Spinal cord (tissue), 10 donors: ENCODE results near the gene SLBP. TPM values are rescaled to one million over a fixed set of nuclear protein-coding genes. Genes with fewer than 3 reads are reported as not detected.

ENCODE experiments used
- DNase-seq, 6 donors: peaks; one replicate each; pipeline versions ENCODE4 v3.0.0 to v3.0.0-alpha.2; 2013 to 2015; ENCODE audit warnings: low spot score in 6 of 6, low read depth in 4 of 6
- H3K27ac ChIP-seq: one replicate; pipeline ENCODE4 v1.5.1; 2013; ENCODE audit warnings: low read depth, low read length, control low read depth
- H3K27me3 ChIP-seq: one replicate; pipeline ENCODE4 v1.6.1; 2013; ENCODE audit warnings: low read length; ENCODE audit not compliant: control insufficient read depth, insufficient read depth
- H3K36me3 ChIP-seq: one replicate; pipeline ENCODE4 v1.6.1; 2013; ENCODE audit warnings: low read length; ENCODE audit not compliant: control insufficient read depth, insufficient read depth
- H3K4me1 ChIP-seq: one replicate; pipeline ENCODE4 v1.6.1; 2013; ENCODE audit warnings: low read length; ENCODE audit not compliant: control insufficient read depth, insufficient read depth
- H3K4me3 ChIP-seq: one replicate; pipeline ENCODE4 v1.5.1; 2013; ENCODE audit warnings: low read depth, low read length, control low read depth
- H3K9me3 ChIP-seq: one replicate; pipeline ENCODE4 v1.6.1; 2013; ENCODE audit warnings: low read length; ENCODE audit not compliant: control insufficient read depth, insufficient read depth
- WGBS: methylation state at CpG from one replicate; pipeline ENCODE4 v1.1.5; 2013; ENCODE audit warnings: missing lambda C conversion rate; ENCODE audit not compliant: insufficient coverage; 5-methylcytosine and 5-hydroxymethylcytosine counted together
- polyA plus RNA-seq, 2 donors: library from polyadenylated mRNA; unstranded; fragments of 120-200 nt; gene quantifications; one replicate each; pipeline ENCODE4 v1.2.1, GENCODE V29; 2013; ENCODE audit not compliant: insufficient read length in 2 of 2
- total RNA-seq, 2 donors: library from RNA; depleted of rRNA in 1 of 2; stranded (reverse); fragments of 120-200 nt in 1 of 2; fragments of >200 nt in 1 of 2; gene quantifications; one replicate each; pipeline versions ENCODE4 v1.2.3 to v1.2.4, GENCODE V29; 2013 to 2014
- donor health status: healthy.

Gene SLBP
- total and polyA plus RNA-seq, 4 donors, result 37.0 to 59.9 (median 56.4) TPM

- peaks cover 74% of the 10 kb centered on the region for H3K36me3 ChIP-seq
These were observed 18.5 kb upstream of the SLBP start for GRCh38 chr4:1730532-1731135.

GRCh38 chr4:1728061-1728980 lies 16.2 kb upstream of the SLBP start:
- no peaks in the 10 kb centered on the region for H3K27me3 ChIP-seq
- no peak for DNase-seq
- no peaks in the 10 kb centered on the region for H3K9me3 ChIP-seq
- WGBS, result 89% methylated on average over 28 of the region's 31 CpGs
- H3K36me3 ChIP-seq, result peaks cover 71% of the 10 kb centered on the region
- no peak overlapping the region for H3K4me3 ChIP-seq
- no peak overlapping the region for H3K27ac ChIP-seq
- peaks cover 24% of the 10 kb centered on the region for H3K4me1 ChIP-seq

More at GRCh38 chr4:1730532-1731135, 18.5 kb upstream of the SLBP start:
- DNase-seq, result no peak
- H3K9me3 ChIP-seq, result no peaks in the 10 kb centered on the region
- H3K27me3 ChIP-seq, result no peaks in the 10 kb centered on the region
- H3K4me1 ChIP-seq, result peaks cover 24% of the 10 kb centered on the region
- H3K4me3 ChIP-seq, result no peak overlapping the region
- H3K27ac ChIP-seq, result no peak overlapping the region
- WGBS, result 98% methylated on average over 13 of the region's 16 CpGs

GRCh38 chr4:1727117-1728031 lies 15.3 kb upstream of the SLBP start:
- Histone ChIP-seq H3K9me3 (no peaks in the 10 kb centered on the region), H3K27ac (no peak overlapping the region), H3K27me3 (no peaks in the 10 kb centered on the region), H3K4me3 (no peak overlapping the region), H3K4me1 (peaks cover 32% of the 10 kb centered on the region), H3K36me3 (peaks cover 67% of the 10 kb centered on the region)
- WGBS, result 92% methylated on average over 17 of the region's 18 CpGs
- DNase-seq, result no peak

- Histone ChIP-seq H3K36me3 (peaks cover 67% of the 10 kb centered on the region), H3K9me3 (no peaks in the 10 kb centered on the region), H3K4me1 (peaks cover 42% of the 10 kb centered on the region), H3K27ac (no peak overlapping the region), H3K4me3 (no peak overlapping the region), H3K27me3 (no peaks in the 10 kb centered on the region)
- peak in 5 of 6 donors; percentile 74 to 97 (median 83) for DNase-seq
- WGBS, result 52% methylated on average over 12 of the region's 17 CpGs
These were observed 14.2 kb upstream of the SLBP start for GRCh38 chr4:1726146-1726934.

- no peak for DNase-seq
- Histone ChIP-seq H3K27me3 (no peaks in the 10 kb centered on the region), H3K36me3 (peaks cover 59% of the 10 kb centered on the region), H3K27ac (no peak overlapping the region), H3K9me3 (no peaks in the 10 kb centered on the region), H3K4me1 (peaks cover 42% of the 10 kb centered on the region), H3K4me3 (no peak overlapping the region)
- 92% methylated on average over 8 of the region's 10 CpGs for WGBS
These were observed 13.4 kb upstream of the SLBP start for GRCh38 chr4:1725521-1725920.

GRCh38 chr4:1723131-1723801 lies 11.1 kb upstream of the SLBP start:
- Histone ChIP-seq H3K4me3 (no peak overlapping the region), H3K36me3 (peaks cover 58% of the 10 kb centered on the region), H3K4me1 (peaks cover 51% of the 10 kb centered on the region), H3K9me3 (no peaks in the 10 kb centered on the region), H3K27me3 (no peaks in the 10 kb centered on the region), H3K27ac (no peak overlapping the region)
- DNase-seq, result no peak
- WGBS, result 89% methylated on average over 12 of the region's 12 CpGs

GRCh38 chr4:1722551-1723118 lies 10.5 kb upstream of the SLBP start:
- Histone ChIP-seq H3K4me1 (peaks cover 52% of the 10 kb centered on the region), H3K9me3 (no peaks in the 10 kb centered on the region), H3K36me3 (peaks cover 58% of the 10 kb centered on the region), H3K4me3 (peak overlapping the region; percentile 35), H3K27me3 (no peaks in the 10 kb centered on the region), H3K27ac (no peak overlapping the region)
- WGBS, result 58% methylated on average over 13 of the region's 18 CpGs
- no peak for DNase-seq

- peak overlapping the region; percentile 35 for H3K4me3 ChIP-seq
- no peaks in the 10 kb centered on the region for H3K27me3 ChIP-seq
- peaks cover 58% of the 10 kb centered on the region for H3K36me3 ChIP-seq
- 3% methylated on average over 61 of the region's 61 CpGs for WGBS
- no peak for DNase-seq
- H3K9me3 ChIP-seq, result no peaks in the 10 kb centered on the region
- H3K4me1 ChIP-seq, result peaks cover 52% of the 10 kb centered on the region
- H3K27ac ChIP-seq, result no peak overlapping the region
These were observed 9.8 kb upstream of the SLBP start for GRCh38 chr4:1721666-1722550.
